GM21515 (cell line): ENCODE measurements around the gene FMNL1.
A peak's percentile ranks its signal among the peaks of the same experiment; 100 is the strongest.
"Not testable (repeated sequence)": the region's sequence is repeated elsewhere in the genome, so short reads cannot be mapped to it uniquely, and the experiment has no call there.

Experiments used
- ATAC-seq: cut with Tn5 transposase; IDR thresholded peaks from one replicate; pipeline ENCODE4 v1.9.1; 2021; ENCODE audit not compliant: unreplicated experiment

FMNL1 gene

GRCh38 chr17:45234641-45235415, 13.1 kb downstream of the FMNL1 start:
- ATAC-seq, result no peak

DNA sequence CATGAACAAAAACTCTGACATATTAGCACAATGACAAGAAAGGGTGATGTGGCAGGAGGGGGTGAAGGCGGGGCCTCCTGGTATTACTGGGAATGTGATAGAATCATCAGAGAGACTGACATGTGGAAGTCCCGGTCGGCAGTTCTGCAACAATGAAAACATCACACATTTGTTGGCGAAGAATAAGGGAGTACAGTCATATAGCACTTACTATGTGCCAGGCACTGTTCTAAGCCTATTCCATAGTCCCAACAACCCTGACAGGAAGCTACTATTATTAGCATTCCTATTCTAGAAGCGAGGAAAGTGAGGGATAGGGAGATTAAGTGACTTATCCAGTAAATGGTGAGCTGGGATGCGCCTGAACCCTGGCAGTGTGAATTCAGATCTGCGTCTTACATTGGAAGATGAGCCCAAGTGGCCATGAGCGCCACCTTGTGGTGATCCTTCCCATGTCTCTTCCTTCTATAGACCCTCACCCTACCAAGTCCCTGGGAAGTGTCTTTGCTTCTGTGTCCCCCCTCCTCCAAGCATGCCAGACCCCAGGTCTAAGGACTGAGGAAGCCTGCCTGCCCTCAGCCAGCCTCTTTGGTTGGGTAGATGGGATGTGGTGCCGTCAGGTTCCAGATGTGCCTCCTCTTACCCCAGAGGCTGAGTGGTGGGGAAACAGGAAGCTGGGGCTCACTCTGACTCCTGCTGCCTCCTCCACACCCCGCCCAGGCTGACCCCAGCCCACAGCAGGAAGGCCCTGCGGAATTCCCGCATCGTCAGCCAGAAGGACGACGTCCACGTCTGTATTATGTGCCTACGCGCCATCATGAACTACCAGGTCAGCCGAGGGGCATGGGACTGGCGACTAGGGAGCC, 14.0 kb downstream of the FMNL1 start:
- no peak for ATAC-seq

GRCh38 chr17:45236282-45236606, 14.6 kb downstream of the FMNL1 start:
- ATAC-seq, result no peak

DNA sequence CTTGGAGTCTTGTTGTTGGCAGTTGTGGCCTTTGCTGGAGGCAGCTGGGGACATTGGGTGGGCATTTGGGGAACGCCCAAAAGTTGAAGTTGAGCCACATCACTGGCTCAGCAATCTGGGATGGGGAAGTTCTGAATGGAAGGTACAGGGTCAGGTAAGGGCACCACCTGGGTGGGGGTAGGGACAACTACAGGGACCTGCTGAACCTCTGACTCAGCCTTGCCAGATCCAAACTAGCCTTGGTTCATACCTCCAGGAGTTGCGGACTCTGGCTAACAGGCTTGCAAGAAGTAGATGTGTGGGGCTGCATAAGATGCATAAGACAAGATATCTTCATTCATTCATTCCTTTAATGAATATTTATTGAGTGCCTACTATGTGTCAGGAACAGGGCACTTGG, 16.0 kb downstream of the FMNL1 start:
- no peak for ATAC-seq

DNA sequence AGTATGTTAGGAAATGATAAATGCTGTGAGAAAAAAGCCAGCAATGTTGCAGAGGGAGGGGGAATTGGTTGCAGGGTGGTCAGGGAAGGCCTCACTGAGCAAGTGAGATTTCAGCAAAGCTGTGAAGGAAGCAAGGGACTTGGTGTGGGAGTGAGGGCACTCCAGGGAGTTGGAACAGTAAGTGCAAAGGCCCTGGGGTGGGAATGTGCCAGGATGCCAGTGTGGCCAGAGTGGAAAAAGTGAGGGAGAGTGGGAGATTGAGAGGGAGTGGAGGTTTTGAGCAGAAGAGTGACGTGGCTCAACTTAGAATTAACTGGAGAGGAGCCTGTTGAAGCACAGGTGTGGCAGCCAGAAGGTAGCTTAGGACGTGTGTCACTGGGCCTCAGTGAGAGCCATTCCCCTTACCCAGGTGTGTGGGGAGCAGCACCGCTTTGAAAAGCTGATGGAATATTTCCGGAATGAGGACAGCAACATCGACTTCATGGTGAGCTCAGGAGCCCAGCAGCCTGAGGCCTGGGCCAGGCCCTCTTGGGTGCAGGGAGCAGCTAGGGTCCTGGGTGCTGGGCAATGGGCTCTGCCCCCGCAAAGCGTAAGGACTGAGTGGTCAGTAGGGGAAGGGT, 16.6 kb downstream of the FMNL1 start:
- no peak for ATAC-seq

- no peak for ATAC-seq
Observed at GRCh38 chr17:45240905-45241327, 19.2 kb downstream of the FMNL1 start.

DNA sequence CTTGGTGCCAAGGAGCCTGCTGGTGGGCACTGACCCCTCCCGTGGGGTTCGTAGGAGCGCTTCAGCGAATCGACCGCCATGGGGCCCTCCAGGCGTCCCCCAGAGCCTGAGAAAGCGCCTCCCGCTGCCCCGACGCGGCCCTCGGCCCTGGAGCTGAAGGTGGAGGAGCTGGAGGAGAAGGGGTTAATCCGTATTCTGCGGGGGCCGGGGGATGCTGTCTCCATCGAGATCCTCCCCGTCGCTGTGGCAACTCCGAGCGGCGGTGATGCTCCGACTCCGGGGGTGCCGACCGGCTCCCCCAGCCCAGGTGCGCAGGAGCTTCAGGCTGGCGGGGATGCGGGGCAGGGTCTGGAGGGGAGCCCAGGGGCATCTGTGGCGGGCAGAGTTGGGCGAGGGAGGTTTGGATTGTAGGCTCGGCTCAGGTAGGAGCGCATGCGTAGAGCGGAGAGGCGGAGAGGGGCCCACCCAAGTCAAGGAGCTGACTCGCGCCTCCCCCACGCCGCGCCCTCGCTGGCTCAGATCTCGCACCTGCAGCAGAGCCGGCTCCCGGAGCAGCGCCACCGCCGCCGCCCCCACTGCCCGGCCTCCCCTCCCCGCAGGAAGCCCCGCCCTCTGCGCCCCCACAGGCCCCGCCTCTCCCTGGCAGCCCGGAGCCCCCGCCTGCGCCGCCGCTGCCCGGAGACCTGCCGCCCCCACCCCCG, 19.8 kb downstream of the FMNL1 start:
- no peak for ATAC-seq

- no peak for ATAC-seq
Observed at GRCh38 chr17:45242029-45242414, 20.3 kb downstream of the FMNL1 start.

GRCh38 chr17:45243750-45244149, 22.1 kb downstream of the FMNL1 start:
- no peak for ATAC-seq

DNA sequence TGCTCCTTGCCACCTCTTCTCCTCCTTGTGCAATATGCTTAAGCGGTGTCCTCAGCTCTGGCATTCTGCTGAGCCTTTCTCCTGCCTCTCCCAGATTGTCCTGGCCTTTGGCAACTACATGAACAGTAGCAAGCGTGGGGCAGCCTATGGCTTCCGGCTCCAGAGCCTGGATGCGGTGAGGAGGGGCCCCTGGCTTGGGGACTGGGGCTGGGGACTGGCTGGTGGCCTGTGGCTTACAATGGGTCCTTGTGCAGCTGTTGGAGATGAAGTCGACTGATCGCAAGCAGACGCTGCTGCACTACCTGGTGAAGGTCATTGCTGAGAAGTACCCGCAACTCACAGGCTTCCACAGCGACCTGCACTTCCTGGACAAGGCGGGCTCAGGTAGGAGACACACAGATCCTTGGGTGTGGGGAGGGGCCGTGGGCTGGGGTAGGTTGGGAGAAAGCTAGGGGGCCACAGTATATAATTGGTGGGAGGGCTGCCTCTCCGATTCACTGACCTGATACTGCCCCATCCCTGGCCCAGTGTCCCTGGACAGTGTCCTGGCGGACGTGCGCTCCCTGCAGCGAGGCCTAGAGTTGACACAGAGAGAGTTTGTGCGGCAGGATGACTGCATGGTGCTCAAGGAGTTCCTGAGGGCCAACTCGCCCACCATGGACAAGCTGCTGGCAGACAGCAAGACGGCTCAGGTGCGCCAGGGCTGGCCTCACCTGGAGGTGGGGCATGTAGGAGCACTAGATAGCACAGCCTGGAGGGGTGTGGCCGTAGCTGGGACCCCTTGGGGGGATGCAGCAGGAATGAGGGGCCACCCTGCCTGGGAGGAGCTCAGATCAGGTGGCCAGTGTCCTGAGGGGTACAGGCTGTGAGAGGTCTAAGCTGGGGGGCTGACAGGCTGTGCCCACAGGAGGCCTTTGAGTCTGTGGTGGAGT, 23.3 kb downstream of the FMNL1 start:
- ATAC-seq, result no peak

DNA sequence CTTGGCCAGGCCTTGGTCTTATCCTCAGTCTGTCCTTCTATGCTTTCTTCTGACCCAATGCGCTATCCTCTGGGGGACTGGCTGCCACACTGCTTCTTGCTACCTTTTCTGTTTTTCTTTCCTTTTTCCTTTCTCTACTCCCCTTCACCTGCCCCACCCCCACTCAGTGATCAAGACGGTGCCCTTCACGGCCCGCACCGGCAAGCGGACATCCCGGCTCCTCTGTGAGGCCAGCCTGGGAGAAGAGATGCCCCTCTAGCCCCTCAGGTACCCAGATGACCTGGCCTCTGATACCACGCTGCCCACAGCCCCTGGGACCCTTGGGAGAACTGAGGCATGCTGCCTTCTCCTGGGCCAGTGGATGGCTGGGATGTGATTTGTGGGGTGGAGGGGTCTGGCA, 24.7 kb downstream of the FMNL1 start:
- no peak for ATAC-seq

- ATAC-seq, result no peak
Observed at GRCh38 chr17:45246861-45247428, 25.3 kb downstream of the FMNL1 start.

DNA sequence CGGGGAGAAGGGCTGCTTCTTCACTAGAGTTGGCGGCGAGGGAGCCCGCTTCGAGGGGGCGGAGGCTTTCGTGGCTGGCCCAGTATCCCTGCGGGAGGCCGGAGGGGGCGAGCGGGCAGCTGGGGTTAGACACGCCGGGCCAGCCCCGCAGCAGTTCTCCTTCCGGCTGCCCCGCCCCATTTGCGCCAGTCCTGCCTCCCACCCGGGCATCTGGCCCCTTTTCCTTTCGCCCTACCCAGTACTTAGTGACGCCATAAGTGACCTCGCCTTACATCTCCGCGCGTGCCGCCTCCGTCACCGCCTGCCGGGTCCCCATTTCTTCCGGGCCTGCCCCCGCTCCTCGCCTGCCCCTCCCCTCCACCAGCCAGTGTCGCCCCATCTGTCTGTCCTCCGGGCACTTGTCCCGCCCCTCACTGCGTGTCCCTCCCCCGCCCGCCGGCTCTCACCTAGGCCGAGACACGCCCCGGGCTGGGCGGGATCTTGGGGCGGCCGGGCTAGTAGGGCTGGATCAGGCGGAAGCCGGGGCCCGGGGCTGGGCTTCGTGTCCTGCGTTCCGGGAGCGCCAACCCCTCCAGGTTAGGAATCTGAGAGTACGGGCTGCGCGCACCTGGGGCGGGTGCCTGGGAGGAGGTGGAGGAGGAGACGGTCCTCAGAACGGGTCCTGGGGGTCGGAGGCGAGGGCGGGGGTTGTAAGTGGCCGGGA, 25.9 kb downstream of the FMNL1 start:
- peak; percentile 69 for ATAC-seq

DNA sequence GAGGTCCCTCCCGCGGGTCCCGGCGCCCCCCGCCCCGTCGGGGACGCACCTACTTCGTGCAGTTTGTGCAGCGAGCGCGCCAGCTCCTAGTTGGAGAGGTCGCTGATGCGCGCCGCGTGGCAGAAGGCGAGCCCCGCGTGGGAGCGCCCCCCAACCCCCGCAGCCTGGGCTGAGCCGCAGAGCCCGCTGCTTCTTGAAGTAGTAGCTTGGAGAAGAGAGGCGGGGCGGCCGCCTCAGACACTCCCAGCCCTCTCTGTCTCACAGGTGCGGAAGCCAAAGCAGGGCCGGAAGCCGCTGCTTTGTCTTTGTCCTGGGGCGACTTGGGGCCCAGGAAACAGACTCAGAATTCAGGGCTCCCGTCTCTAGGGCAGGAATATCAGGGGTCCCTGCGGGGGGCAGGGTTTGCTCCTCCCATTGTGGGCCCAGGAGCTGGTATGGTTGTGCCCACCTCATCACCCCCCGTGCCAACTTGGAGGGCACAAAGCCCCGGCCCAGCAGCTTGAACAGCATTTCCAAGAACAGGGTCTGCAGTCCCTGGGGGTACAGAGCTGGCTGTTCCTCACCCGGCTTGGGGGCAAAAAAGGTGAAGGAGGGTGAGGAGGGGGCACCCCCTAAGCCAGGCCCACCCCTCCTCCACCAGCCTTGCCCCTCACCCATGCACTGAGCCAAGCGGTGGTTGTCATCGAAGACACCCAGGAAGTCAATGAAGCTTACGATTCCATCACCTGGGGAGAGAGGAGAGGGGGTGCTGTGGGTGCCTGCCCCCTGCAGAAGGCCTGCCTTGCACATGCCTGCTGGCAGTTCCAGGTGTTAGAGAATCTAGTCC, 26.7 kb downstream of the FMNL1 start:
- ATAC-seq, result peak; percentile 45

GRCh38 chr17:45251931-45252330, 30.2 kb downstream of the FMNL1 start:
- no peak for ATAC-seq

DNA sequence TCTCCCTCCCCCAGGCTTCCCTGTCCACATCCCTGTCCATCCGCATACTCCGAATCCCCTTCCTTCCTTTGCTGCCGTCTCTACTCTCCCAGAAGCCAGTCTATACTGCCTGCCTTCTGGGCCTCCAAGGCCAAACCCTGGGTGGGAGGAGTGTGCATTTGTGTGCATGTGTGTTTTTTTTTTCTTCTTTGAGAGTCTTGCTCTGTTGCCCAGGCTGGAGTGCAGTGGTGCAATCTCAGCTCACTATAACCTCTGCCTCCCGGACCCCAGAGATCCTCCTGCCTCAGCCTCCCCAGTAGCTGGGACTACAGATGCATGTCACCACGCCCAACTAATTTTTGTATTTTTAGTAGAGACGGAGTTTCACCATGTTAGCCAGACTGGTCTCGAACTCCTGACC, 31.6 kb downstream of the FMNL1 start:
- ATAC-seq, result not testable (repeated sequence)

- no peak for ATAC-seq
Observed at GRCh38 chr17:45253879-45254278, 32.2 kb downstream of the FMNL1 start.

- no peak for ATAC-seq
Observed at GRCh38 chr17:45255358-45255757, 33.7 kb downstream of the FMNL1 start.
